CD14-positive monocyte (primary cell): ENCODE measurements around the gene RPS8. TPM values are rescaled to one million over a fixed set of nuclear protein-coding genes. Genes with fewer than 3 reads are reported as not detected.
"Not testable (repeated sequence)": the region's sequence is repeated elsewhere in the genome, so short reads cannot be mapped to it uniquely, and the experiment has no call there.

Source experiments
- DNase-seq, 3 donors: peaks; one replicate each; pipeline ENCODE4 v3.0.0-alpha.2; 2011 to 2022
- H2AFZ ChIP-seq: 2 replicates; pipeline ENCODE4 v1.6.0; 2012; ENCODE audit warnings: mild to moderate bottlenecking, low read depth, low read length, inconsistent platforms; ENCODE audit not compliant: insufficient read depth, poor library complexity, severe bottlenecking
- H3K27ac ChIP-seq, 2 donors: 1 replicate in 1 of 2; 2 replicates in 1 of 2; pipeline ENCODE4 v1.5.1; 2012 to 2013; ENCODE audit warnings: low read length in 2 of 2, control low read depth in 1 of 2, inconsistent platforms in 1 of 2, low read depth in 1 of 2, mild to moderate bottlenecking in 1 of 2
- H3K27me3 ChIP-seq, 2 donors: one replicate each; pipeline versions ENCODE4 v1.6.0 to v1.6.1; 2011 to 2013; ENCODE audit warnings: low read length in 2 of 2; ENCODE audit not compliant: control insufficient read depth in 2 of 2, insufficient read depth in 2 of 2
- H3K36me3 ChIP-seq, 2 donors: replicated peaks in 1 of 2; 1 replicate in 1 of 2; 2 replicates in 1 of 2; pipeline versions ENCODE4 v1.5.1 to v1.6.1; 2012 to 2013; ENCODE audit warnings: low read length in 2 of 2, control low read depth in 1 of 2, inconsistent platforms in 1 of 2, mild to moderate bottlenecking in 1 of 2; ENCODE audit not compliant: insufficient read depth in 2 of 2, control insufficient read depth in 1 of 2
- H3K4me1 ChIP-seq, 2 donors: 1 replicate in 1 of 2; 2 replicates in 1 of 2; pipeline versions ENCODE4 v1.5.1 to v1.6.1; 2012 to 2013; ENCODE audit warnings: low read length in 2 of 2, control low read depth in 1 of 2, inconsistent platforms in 1 of 2, mild to moderate bottlenecking in 1 of 2, moderate library complexity in 1 of 2; ENCODE audit not compliant: insufficient read depth in 2 of 2, control insufficient read depth in 1 of 2
- H3K4me2 ChIP-seq: replicated peaks from 2 replicates; pipeline ENCODE3; 2012; ENCODE audit warnings: low read length, moderate library complexity, mild to moderate bottlenecking; ENCODE audit not compliant: poor library complexity, severe bottlenecking; ENCODE audit errors: extremely low read depth
- H3K4me3 ChIP-seq, 3 experiments: fragments of 200-600 bp in 1 of 3; sonication (generic) in 1 of 3; replicated peaks in 1 of 3; 1 replicate in 2 of 3; 2 replicates in 1 of 3; pipeline ENCODE4 v1.5.1; 2011 to 2013; ENCODE audit warnings: low read length in 3 of 3, mild to moderate bottlenecking in 3 of 3, control low read depth in 2 of 3, low read depth in 2 of 3, inconsistent platforms in 1 of 3, moderate library complexity in 1 of 3
- H3K79me2 ChIP-seq: 2 replicates; pipeline ENCODE4 v1.6.0; 2012; ENCODE audit warnings: mild to moderate bottlenecking, control low read depth, inconsistent platforms, low read length, moderate library complexity; ENCODE audit not compliant: insufficient read depth
- H3K9ac ChIP-seq: 2 replicates; pipeline ENCODE4 v1.6.0; 2017; ENCODE audit warnings: low read length, mild to moderate bottlenecking; ENCODE audit not compliant: insufficient read depth, poor library complexity, severe bottlenecking
- H3K9me3 ChIP-seq, 2 donors: replicated peaks in 1 of 2; 1 replicate in 1 of 2; 2 replicates in 1 of 2; pipeline versions ENCODE4 v1.5.1 to v1.6.1; 2012 to 2013; ENCODE audit warnings: low read length in 2 of 2, control low read depth in 1 of 2; ENCODE audit not compliant: control insufficient read depth in 1 of 2, insufficient read depth in 1 of 2
- H4K20me1 ChIP-seq: 2 replicates; pipeline ENCODE4 v1.6.0; 2012; ENCODE audit warnings: mild to moderate bottlenecking, low read length, control low read depth, moderate library complexity; ENCODE audit not compliant: insufficient read depth
- H3K27ac Mint-ChIP-seq, 7 donors: one replicate each; pipeline ENCODE4 v1.8.0; 2020; ENCODE audit warnings: mild to moderate bottlenecking in 7 of 7, mixed read lengths in 7 of 7, moderate library complexity in 6 of 7, inconsistent platforms in 2 of 7
- H3K27me3 Mint-ChIP-seq, 3 donors: one replicate each; pipeline ENCODE4 v1.8.0; 2021 to 2022; ENCODE audit warnings: low read depth in 3 of 3, mild to moderate bottlenecking in 3 of 3, mixed read lengths in 3 of 3, moderate library complexity in 3 of 3, inconsistent platforms in 1 of 3
- H3K36me3 Mint-ChIP-seq, 2 donors: one replicate each; pipeline ENCODE4 v1.8.0; 2020; ENCODE audit warnings: mixed read lengths in 2 of 2, inconsistent platforms in 1 of 2, mild to moderate bottlenecking in 1 of 2
- H3K4me1 Mint-ChIP-seq: one replicate; pipeline ENCODE4 v1.8.0; 2020; ENCODE audit warnings: mild to moderate bottlenecking, mixed read lengths
- H3K4me3 Mint-ChIP-seq, 2 donors: one replicate each; pipeline ENCODE4 v1.8.0; 2020; ENCODE audit warnings: mild to moderate bottlenecking in 2 of 2, mixed read lengths in 2 of 2, moderate library complexity in 1 of 2
- H3K9me3 Mint-ChIP-seq, 7 donors: one replicate each; pipeline ENCODE4 v1.8.0; 2020 to 2022; ENCODE audit warnings: mixed read lengths in 7 of 7, mild to moderate bottlenecking in 6 of 7, moderate library complexity in 6 of 7, inconsistent platforms in 2 of 7
- CTCF ChIP-seq: fragments of 200-600 bp; IDR thresholded peaks from one replicate; pipeline ENCODE4 v1.8.0; 2022; ENCODE audit warnings: antibody characterized with exemption, mild to moderate bottlenecking
- WGBS: methylation state at CpG from one replicate; pipeline ENCODE4 v1.1.5; 2013; ENCODE audit warnings: missing lambda C conversion rate; ENCODE audit not compliant: insufficient coverage; 5-methylcytosine and 5-hydroxymethylcytosine counted together
- intact Hi-C, 2 donors: fragments of 100-400 bp; cut with micrococcal nuclease; formaldehyde crosslinking; loops; one replicate each; pipeline versions ENCODE4 v1.15.0 to v1.15.1; 2023
- polyA plus RNA-seq, 3 donors: library from polyadenylated mRNA; depleted of rRNA in 1 of 3; unstranded in 2 of 3; stranded (reverse) in 1 of 3; fragments of 300-500 nt in 2 of 3; fragments of >200 nt in 1 of 3; fragmentation: Illumina TruSeq in 2 of 3; gene quantifications; 1 replicate in 2 of 3; 2 replicates in 1 of 3; pipeline ENCODE4 v1.2.3, GENCODE V29; 2012 to 2021

Gene RPS8
- polyA plus RNA-seq, 3 donors, result 413 to 1,619 (median 419) TPM

- H2AFZ ChIP-seq, result no peak overlapping the region
- DNase-seq, result no peak
- H3K9me3 Mint-ChIP-seq, result peaks cover 0 to 3% (median 0%) of the 10 kb centered on the region in 7 donors
- H4K20me1 ChIP-seq, result no peaks in the 10 kb centered on the region
- WGBS, result no CpG with 5 or more reads among the region's 1 CpG
- peaks cover 0 to 2% of the 10 kb centered on the region in 2 donors for H3K36me3 Mint-ChIP-seq
- no peaks in the 10 kb centered on the region for H3K9me3 ChIP-seq
- H3K27me3 Mint-ChIP-seq, result peaks cover 0 to 5% (median 4%) of the 10 kb centered on the region in 3 donors
- H3K27me3 ChIP-seq, result no peaks in the 10 kb centered on the region
- intact Hi-C loops, result no loop called here
- no peak overlapping the region for H3K4me2 ChIP-seq
- TF ChIP-seq CTCF, result no peak
- no peak overlapping the region for H3K4me3 ChIP-seq
- H3K36me3 ChIP-seq, result no peaks in the 10 kb centered on the region
- no peak overlapping the region for H3K9ac ChIP-seq
- no peak overlapping the region for H3K27ac ChIP-seq
- peaks cover 13% of the 10 kb centered on the region for H3K79me2 ChIP-seq
- H3K27ac Mint-ChIP-seq, result no peak overlapping the region
- peaks cover 26 to 34% of the 10 kb centered on the region in 2 donors for H3K4me1 ChIP-seq
- peaks cover 32% of the 10 kb centered on the region for H3K4me1 Mint-ChIP-seq
- H3K4me3 Mint-ChIP-seq, result no peak overlapping the region
These were observed 39.3 kb upstream of the RPS8 start for GRCh38 chr1:44735992-44736391.

DNA sequence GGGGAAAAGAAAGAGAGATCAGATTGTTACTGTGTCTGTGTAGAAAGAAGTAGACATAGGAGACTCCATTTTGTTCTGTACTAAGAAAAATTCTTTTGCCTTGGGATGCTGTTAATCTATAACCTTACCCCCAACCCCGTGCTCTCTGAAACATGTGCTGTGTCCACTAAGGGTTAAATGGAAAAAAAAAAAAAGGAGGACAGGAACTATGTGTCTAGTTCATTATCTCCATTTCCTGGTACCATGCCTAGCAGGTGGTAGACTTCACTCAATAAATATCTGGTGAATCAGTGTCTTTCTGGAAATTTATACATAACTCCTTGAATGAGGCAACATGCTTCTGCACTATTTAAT lies 36.4 kb upstream of the RPS8 start:
- H3K4me3 ChIP-seq, result peak overlapping the region; percentile 73 to 93 (median 93)
- intact Hi-C loops, H3K27me3 Mint-ChIP-seq, H3K9me3 ChIP-seq, H4K20me1 ChIP-seq, H3K9me3 Mint-ChIP-seq, DNase-seq, H3K27me3 ChIP-seq: not testable (repeated sequence)
- H3K36me3 ChIP-seq, result peaks cover 4 to 16% of the 10 kb centered on the region in 2 donors
- Mint-ChIP-seq H3K4me1 (peaks cover 30% of the 10 kb centered on the region), H3K4me3 (peak overlapping the region; percentile 95 to 96), H3K27ac (peak overlapping the region; percentile 95 to 98 (median 96)), H3K36me3 (peaks cover 10 to 23% of the 10 kb centered on the region in 2 donors)
- peak overlapping the region; percentile 98 for H3K4me2 ChIP-seq
- peak overlapping the region; percentile 90 for H2AFZ ChIP-seq
- peaks cover 38% of the 10 kb centered on the region for H3K79me2 ChIP-seq
- H3K4me1 ChIP-seq, result peaks cover 20 to 26% of the 10 kb centered on the region in 2 donors
- H3K9ac ChIP-seq, result peak overlapping the region; percentile 72
- no CpG with 5 or more reads among the region's 1 CpG for WGBS
- H3K27ac ChIP-seq, result peak overlapping the region; percentile 71 to 95
